ENCODE results near the gene MOB4. TPM values are rescaled to one million over a fixed set of nuclear protein-coding genes. Genes with fewer than 3 reads are reported as not detected.

MOB4 gene
- total RNA-seq, 1 donor from 2014 or later = 21.3 TPM

- Histone ChIP-seq H3K27ac (no peak overlapping the region), H3K36me3 (no peaks in the 10 kb centered on the region), H3K4me1 (no peaks in the 10 kb centered on the region), H3K9me3 (no peaks in the 10 kb centered on the region), H3K4me3 (no peak overlapping the region), H3K27me3 (ENCODE audit: low read depth) (no peaks in the 10 kb centered on the region)
- no peak for TF ChIP-seq CTCF (IDR thresholded peaks at IDR 0.05)
- intact Hi-C loops (cut with DNase I) = no loop called here
- peak in 1 of 2 donors; percentile 17 for ATAC-seq
- DNase-seq = no peak
Measured at GRCh38 chr2:197591339-197592072, 75.6 kb downstream of the MOB4 start.

GRCh38 chr2:197596766-197597165, 80.9 kb downstream of the MOB4 start:
- DNase-seq (no peak), ATAC-seq (no peak)
- Histone ChIP-seq H3K27me3 (ENCODE audit: low read depth) (no peaks in the 10 kb centered on the region), H3K4me1 (peaks cover 5% of the 10 kb centered on the region), H3K36me3 (no peaks in the 10 kb centered on the region), H3K9me3 (no peaks in the 10 kb centered on the region), H3K27ac (no peak overlapping the region), H3K4me3 (no peak overlapping the region)
- no peak for TF ChIP-seq CTCF (IDR thresholded peaks at IDR 0.05)
- intact Hi-C loops (cut with DNase I) = no loop called here

GRCh38 chr2:197597166-197597565, 81.3 kb downstream of the MOB4 start:
- Histone ChIP-seq H3K9me3 (no peaks in the 10 kb centered on the region), H3K27me3 (ENCODE audit: low read depth) (no peaks in the 10 kb centered on the region), H3K36me3 (no peaks in the 10 kb centered on the region), H3K4me3 (no peak overlapping the region), H3K27ac (no peak overlapping the region), H3K4me1 (peaks cover 5% of the 10 kb centered on the region)
- TF ChIP-seq CTCF (IDR thresholded peaks at IDR 0.05) = no peak
- intact Hi-C loops (cut with DNase I) = no loop called here
- ATAC-seq (no peak), DNase-seq (no peak)

- intact Hi-C loops (cut with DNase I) = no loop called here
- Histone ChIP-seq H3K9me3 (no peaks in the 10 kb centered on the region), H3K4me3 (no peak overlapping the region), H3K27me3 (ENCODE audit: low read depth) (no peaks in the 10 kb centered on the region), H3K36me3 (no peaks in the 10 kb centered on the region), H3K27ac (no peak overlapping the region), H3K4me1 (peaks cover 5% of the 10 kb centered on the region)
- TF ChIP-seq CTCF (IDR thresholded peaks at IDR 0.05) = no peak
- DNase-seq (no peak), ATAC-seq (no peak)
Measured at GRCh38 chr2:197598450-197598849, 82.6 kb downstream of the MOB4 start.

- Histone ChIP-seq H3K4me3 (no peak overlapping the region), H3K27me3 (ENCODE audit: low read depth) (no peaks in the 10 kb centered on the region), H3K4me1 (peaks cover 5% of the 10 kb centered on the region), H3K9me3 (no peaks in the 10 kb centered on the region), H3K36me3 (no peaks in the 10 kb centered on the region), H3K27ac (no peak overlapping the region)
- DNase-seq (no peak), ATAC-seq (peak; percentile 80 to 86)
- intact Hi-C loops (cut with DNase I) = no loop called here
- TF ChIP-seq CTCF (IDR thresholded peaks at IDR 0.05) = peak; percentile 18
Measured at GRCh38 chr2:197599285-197599965, 83.6 kb downstream of the MOB4 start.

All from lower lobe of right lung (tissue), 2 donors.